Inflammatory macrophage treated with lipopolysaccharide for 4 hours (primary cell): ENCODE measurements around the gene OBP2A.

Experiments used
- DNase-seq: peaks from one replicate; pipeline ENCODE4 v3.0.0-alpha.2; 2020

The OBP2A gene

DNA sequence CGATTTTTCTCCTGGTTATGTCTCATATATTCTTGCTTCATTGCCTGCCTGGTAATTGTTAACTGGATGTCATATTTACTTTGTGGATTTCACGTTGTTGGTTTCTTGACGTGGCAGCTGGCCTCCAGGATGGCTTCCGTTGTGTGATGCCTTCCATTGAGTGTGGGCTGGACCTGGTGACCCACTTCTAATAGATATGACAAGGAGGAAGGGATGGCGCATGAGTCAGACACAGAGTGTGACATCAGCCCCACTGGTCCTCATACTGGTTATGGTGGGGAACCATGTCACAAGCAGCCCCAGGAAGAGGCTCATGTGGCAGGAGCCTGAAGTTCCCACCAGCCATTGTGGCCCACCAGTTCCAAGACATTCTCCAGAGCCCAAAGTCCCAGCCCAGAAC is 9.3 kb downstream of the OBP2A start:
- DNase-seq: peak; percentile 2

DNA sequence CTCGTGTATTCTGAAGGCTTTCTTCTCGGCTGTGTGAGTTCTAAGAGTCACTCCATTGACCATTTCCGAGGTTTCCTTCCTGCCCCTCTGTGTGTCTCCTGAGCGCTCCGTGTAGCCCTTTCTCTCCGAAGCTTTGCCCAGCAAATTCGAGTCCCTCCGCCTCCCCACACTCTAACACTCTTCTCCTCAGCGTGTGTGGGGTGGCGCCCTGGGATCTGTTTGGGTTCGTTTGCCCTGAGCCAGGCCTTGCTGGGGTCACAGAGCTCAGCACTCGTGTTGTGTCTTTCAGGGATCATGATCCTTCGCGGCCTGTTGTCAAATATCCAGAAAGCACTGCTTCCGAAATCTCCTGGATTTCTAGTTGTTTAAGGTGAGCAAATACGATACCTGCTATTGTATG is 10.0 kb downstream of the OBP2A start:
- no peak for DNase-seq

DNA sequence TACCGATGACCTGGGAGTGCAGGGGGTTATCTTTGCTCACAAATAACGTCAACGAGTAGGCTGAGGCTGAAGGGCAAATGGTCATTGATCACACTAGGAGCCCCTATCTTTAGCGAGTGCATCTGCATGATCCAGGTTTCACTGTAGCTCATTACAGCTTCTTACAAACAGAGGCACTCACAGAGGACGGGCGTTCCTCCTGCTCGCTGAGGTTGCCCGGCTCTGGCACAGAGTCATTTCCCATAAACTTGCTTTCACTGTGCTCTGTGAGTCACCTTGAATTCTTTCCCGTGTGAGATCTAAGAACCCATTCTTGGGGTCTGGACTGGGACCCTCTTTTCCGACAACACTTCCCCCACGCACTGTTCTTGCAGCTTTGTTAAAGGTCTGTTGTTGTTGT is 13.7 kb downstream of the OBP2A start:
- DNase-seq: no peak

- DNase-seq: no peak
Measured at GRCh38 chr9:135561391-135562234, 15.7 kb downstream of the OBP2A start, which contains the start of gene PAEP. Gene PAEP (plus strand): TSS chr9:135561756.

- DNase-seq: no peak
Measured at GRCh38 chr9:135562235-135562745, 16.4 kb downstream of the OBP2A start.

- no peak for DNase-seq
Measured at GRCh38 chr9:135563039-135563476, 17.1 kb downstream of the OBP2A start.

DNA sequence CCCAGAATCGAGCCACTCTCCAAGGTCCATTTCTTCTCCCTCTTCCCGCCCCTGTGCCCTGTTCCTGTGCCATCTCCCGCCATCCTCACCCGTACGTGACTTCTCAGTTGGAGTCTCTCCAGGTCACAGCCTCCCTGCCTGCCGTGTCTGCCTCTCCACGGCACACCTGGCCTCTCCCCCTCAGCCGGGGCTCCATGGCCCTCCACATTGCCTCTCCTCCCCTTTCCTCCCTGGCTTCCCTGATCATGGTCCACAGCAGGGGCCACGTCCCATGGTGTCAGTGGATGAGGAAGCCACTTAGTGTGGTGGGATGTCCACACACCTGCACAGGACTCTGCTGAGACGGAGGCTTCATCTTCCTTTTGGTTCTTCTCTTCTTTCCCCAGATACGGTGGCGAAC is 17.9 kb downstream of the OBP2A start:
- no peak for DNase-seq

DNA sequence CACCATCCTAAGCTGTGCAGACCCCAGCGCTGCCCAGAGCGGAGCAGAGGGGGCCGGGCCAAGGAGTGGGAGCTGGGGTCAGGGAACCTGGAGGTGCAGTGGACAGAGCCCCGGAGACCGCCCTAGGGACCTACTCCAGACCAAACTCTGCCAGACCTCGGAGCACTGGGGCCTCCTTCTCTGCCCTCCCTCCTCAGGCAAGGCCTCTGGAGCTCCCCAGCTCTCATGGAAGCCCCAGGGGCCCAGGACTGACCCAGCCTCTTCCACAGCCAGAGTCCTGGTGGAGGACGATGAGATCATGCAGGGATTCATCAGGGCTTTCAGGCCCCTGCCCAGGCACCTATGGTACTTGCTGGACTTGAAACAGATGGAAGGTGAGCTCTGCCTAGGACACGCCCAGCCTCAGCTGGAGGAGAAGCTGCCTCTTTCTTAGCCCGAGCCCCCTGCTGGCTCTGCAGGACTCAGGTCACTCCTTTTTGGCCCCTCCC is 19.3 kb downstream of the OBP2A start:
- DNase-seq: no peak

- no peak for DNase-seq
Measured at GRCh38 chr9:135565636-135566035, 19.7 kb downstream of the OBP2A start.

DNA sequence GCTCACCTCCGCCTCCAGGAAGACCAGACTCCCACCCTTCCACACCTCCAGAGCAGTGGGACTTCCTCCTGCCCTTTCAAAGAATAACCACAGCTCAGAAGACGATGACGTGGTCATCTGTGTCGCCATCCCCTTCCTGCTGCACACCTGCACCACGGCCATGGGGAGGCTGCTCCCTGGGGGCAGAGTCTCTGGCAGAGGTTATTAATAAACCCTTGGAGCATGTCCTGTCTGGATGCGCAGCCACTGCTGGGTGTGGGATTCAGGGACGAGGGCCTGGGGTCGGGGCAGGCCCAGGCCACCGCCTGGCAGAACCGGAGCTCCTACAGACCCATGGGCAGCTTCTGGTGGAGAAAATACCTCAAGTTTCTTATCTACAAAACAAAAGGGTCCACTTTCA is 20.6 kb downstream of the OBP2A start:
- DNase-seq: no peak

DNA sequence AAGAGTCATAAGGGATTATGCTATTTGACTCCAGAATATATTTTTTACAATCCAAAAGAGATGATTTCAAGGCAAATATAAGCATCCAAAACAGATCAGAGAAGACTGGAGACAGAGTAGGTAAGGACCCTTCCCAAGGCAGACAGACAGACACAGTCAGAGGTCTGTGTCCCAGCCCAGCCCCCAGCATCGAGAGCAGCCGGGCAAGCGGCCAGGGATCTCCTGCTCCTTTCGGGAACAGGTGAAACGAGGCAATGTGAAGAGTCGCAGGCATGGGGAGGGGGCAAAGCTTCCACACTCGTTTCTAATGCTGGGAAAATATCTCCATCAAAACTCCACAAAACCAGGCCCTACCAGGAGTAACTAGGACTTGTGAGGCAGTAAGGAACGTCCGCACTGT is 21.4 kb downstream of the OBP2A start:
- DNase-seq: no peak

DNA sequence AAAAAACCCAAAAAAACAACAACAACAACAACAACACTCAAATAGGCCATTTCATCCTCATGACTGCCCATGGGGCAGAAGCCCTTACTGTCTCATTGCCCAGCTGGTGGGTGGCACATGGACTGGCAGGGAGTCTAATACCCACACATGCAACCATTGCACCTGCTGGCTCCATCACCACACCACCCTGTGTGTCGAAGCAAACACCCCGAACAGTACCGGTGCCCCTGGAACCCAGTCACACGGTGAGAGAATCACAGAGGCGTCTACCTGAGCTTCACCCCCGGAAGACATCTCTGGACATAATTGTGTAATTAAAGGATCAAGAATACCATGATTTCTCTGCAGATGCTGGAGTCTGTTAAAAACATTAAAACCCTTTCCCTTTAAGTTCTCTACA is 22.1 kb downstream of the OBP2A start:
- no peak for DNase-seq

GRCh38 chr9:135570456-135570855 is 24.5 kb downstream of the OBP2A start:
- no peak for DNase-seq

DNA sequence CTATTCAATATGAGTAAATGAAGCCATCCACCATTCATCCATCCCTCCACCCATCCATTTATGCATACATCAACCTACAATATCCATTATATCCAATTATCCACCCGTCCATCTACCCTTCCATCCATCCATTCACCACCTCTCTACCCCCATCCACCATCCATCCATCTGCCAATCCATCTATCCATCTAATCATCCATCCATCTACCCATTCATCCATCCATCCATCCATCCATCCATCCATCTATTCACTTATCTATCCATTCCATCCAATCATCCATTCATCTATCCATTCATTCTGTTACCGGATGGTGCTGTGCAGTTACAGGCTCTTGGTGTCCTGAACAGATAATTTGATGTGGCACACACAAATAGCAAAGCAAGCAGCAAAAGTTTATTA is 26.3 kb downstream of the OBP2A start:
- DNase-seq: no peak

DNA sequence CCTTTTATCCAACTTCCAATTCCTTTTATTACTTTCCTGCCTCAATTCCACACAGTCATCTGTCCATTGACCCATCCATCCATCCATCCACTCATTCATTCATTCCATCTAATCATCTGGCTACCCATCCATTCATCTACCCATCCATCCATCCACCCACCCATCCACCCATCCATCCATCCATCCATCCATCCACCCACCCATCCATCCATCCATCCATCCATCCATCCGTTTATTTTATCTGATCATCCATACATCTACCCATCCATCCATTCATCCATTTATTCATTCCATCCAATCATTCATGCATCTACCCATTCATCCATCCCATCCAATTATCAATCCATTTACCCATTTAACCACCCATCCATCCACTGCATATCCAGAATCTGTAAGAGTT is 27.2 kb downstream of the OBP2A start:
- DNase-seq: no peak

DNA sequence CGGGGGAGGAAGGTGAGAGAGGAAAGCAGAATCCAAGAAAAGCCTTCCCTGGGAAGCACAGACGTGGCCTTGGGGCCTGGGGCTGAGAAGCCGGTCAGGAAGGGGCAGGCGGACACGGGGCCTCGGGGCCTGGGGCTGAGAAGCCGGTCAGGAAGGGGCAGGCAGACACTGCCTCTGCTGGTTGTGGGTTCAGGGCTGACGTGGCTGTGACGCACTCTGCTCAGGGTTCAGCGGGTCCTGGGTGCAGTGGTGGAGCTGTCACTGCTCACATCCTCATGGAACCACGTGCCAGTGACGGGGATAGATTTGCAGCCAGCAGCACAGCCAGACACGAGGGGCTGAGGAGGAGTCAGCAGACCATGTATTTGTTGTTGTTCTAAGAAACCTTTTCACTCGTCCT is 28.4 kb downstream of the OBP2A start:
- DNase-seq: no peak

- DNase-seq: no peak
Measured at GRCh38 chr9:135574943-135575342, 29.0 kb downstream of the OBP2A start.

DNA sequence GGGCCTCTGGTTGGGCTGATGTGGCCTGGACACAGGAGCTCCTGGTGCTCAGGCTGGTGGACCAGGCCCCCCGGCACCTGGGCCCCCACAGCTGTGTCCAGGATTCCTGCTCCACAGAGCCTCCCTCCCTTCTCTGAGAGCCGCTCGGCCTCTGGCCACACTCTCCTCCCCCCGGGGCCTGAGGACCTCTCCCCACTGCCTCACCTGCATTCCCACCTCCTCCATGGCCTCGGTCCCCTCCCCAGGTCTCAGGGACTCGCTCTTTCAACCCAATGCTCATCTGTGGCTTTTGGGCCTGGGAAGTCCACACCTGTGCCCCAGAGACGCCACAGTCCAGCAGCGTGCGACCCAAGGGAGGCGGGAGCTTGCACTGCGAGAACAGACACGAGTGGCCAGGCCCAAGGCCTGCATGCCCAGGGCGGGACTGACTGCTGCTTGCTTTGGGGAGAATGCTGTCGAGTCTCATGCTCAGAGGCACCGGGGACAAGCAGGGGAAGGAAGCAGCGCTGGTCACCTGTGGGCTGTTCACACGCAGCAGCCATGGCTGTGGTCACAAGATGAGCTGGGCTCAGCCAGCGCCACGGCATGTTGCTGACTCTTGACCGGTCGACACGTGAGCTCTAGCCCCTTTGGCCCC is 30.2 kb downstream of the OBP2A start:
- no peak for DNase-seq

GRCh38 chr9:135577256-135577655 is 31.3 kb downstream of the OBP2A start:
- DNase-seq: no peak

GRCh38 chr9:135579356-135579755 is 33.4 kb downstream of the OBP2A start:
- no peak for DNase-seq

DNA sequence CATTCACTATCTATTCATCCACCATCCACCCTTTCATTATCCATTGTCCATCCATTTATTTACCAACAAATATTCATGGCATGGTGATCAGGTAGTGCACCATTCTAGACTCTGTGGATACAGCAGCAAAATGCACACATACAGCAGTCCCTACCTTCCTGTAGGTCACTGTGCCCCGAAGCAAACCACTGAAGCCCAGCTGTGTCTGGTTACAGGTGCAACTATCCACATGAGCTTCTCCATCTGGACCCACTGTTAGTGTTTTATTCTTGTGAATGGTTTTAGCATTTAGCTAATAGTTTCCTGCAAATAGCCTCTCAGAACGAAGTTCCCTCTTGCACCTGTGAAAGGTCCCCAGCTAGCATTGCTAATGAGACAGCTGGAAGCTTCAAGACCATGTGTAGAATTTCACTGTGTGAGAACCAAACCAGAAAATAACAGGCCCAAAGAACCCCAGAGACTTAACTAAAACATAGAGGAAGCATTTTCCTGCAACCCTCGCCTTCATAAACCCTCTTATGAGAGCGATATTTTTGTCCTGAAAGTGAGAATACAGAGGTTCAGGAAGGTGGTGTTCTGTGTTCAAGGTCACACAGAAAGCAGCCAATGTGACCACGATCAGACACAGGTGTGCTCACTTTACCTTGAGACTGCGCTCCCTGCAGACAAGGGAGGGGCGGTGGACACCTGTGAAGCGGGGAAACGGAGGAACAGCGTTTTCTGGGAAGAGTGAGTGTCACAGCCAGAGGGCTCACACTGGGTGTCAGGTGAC is 34.1 kb downstream of the OBP2A start:
- DNase-seq: no peak

- no peak for DNase-seq
Measured at GRCh38 chr9:135580664-135581380, 34.9 kb downstream of the OBP2A start.
